ENCODE results near the gene RASAL2.
"Not testable (repeated sequence)": the region's sequence is repeated elsewhere in the genome, so short reads cannot be mapped to it uniquely, and the experiment has no call there.

The RASAL2 gene

GRCh38 chr1:178243119-178243518 lies 149.2 kb downstream of the RASAL2 start:
- Histone ChIP-seq H3K36me3 (ENCODE audit: control insufficient read depth, insufficient read depth, low read length) (no peaks in the 10 kb centered on the region), H3K27ac (ENCODE audit: insufficient read depth, low read depth, low read length, poor library complexity, severe bottlenecking) (no peak overlapping the region), H3K27me3 (ENCODE audit: control insufficient read depth, insufficient read depth, low read length, poor library complexity, severe bottlenecking) (no peaks in the 10 kb centered on the region), H3K9me3 (ENCODE audit: control insufficient read depth, low read length) (no peaks in the 10 kb centered on the region), H3K4me3 (ENCODE audit: insufficient read depth, low read depth, low read length) (no peak overlapping the region), H3K4me1 (ENCODE audit: control insufficient read depth, insufficient read depth, low read length) (no peaks in the 10 kb centered on the region)
- WGBS, 2 experiments = 83% methylated on average over 1 of the region's 1 CpG

- no peaks in the 10 kb centered on the region for H3K36me3 ChIP-seq (ENCODE audit: control insufficient read depth, insufficient read depth, low read length)
- H3K4me1 ChIP-seq (ENCODE audit: control insufficient read depth, insufficient read depth, low read length) = no peaks in the 10 kb centered on the region
- 98 to 100% methylated on average over 2 of the region's 2 CpGs for WGBS, 2 experiments
These were observed 150.0 kb downstream of the RASAL2 start for GRCh38 chr1:178243890-178244289.

GRCh38 chr1:178248284-178248683 lies 154.4 kb downstream of the RASAL2 start:
- H3K27ac ChIP-seq (ENCODE audit: insufficient read depth, low read depth, low read length, poor library complexity, severe bottlenecking); H3K4me3 ChIP-seq (ENCODE audit: insufficient read depth, low read depth, low read length); H3K4me1 ChIP-seq (ENCODE audit: control insufficient read depth, insufficient read depth, low read length); H3K9me3 ChIP-seq (ENCODE audit: control insufficient read depth, low read length); H3K36me3 ChIP-seq (ENCODE audit: control insufficient read depth, insufficient read depth, low read length); H3K27me3 ChIP-seq (ENCODE audit: control insufficient read depth, insufficient read depth, low read length, poor library complexity, severe bottlenecking): not testable (repeated sequence)
- WGBS, 2 experiments = 90 to 97% methylated on average over 3 of the region's 3 CpGs

More at GRCh38 chr1:178243890-178244289, 150.0 kb downstream of the RASAL2 start:
- Histone ChIP-seq H3K27me3 (ENCODE audit: control insufficient read depth, insufficient read depth, low read length, poor library complexity, severe bottlenecking) (no peaks in the 10 kb centered on the region), H3K27ac (ENCODE audit: insufficient read depth, low read depth, low read length, poor library complexity, severe bottlenecking) (no peak overlapping the region), H3K4me3 (ENCODE audit: insufficient read depth, low read depth, low read length) (no peak overlapping the region), H3K9me3 (ENCODE audit: control insufficient read depth, low read length) (no peaks in the 10 kb centered on the region)

GRCh38 chr1:178253581-178253980 lies 159.7 kb downstream of the RASAL2 start:
- not testable (repeated sequence) for H3K4me3 ChIP-seq (ENCODE audit: insufficient read depth, low read depth, low read length); H3K36me3 ChIP-seq (ENCODE audit: control insufficient read depth, insufficient read depth, low read length); H3K9me3 ChIP-seq (ENCODE audit: control insufficient read depth, low read length); H3K27ac ChIP-seq (ENCODE audit: insufficient read depth, low read depth, low read length, poor library complexity, severe bottlenecking); H3K27me3 ChIP-seq (ENCODE audit: control insufficient read depth, insufficient read depth, low read length, poor library complexity, severe bottlenecking); H3K4me1 ChIP-seq (ENCODE audit: control insufficient read depth, insufficient read depth, low read length)
- 92 to 93% methylated on average over 3 of the region's 3 CpGs for WGBS, 2 experiments

GRCh38 chr1:178254433-178254832 lies 160.5 kb downstream of the RASAL2 start:
- H3K4me3 ChIP-seq (ENCODE audit: insufficient read depth, low read depth, low read length) = no peak overlapping the region
- H3K27ac ChIP-seq (ENCODE audit: insufficient read depth, low read depth, low read length, poor library complexity, severe bottlenecking) = peak overlapping the region; percentile 21
- H3K9me3 ChIP-seq (ENCODE audit: control insufficient read depth, low read length) = no peaks in the 10 kb centered on the region
- no peaks in the 10 kb centered on the region for H3K36me3 ChIP-seq (ENCODE audit: control insufficient read depth, insufficient read depth, low read length)
- no peaks in the 10 kb centered on the region for H3K4me1 ChIP-seq (ENCODE audit: control insufficient read depth, insufficient read depth, low read length)
- no peaks in the 10 kb centered on the region for H3K27me3 ChIP-seq (ENCODE audit: control insufficient read depth, insufficient read depth, low read length, poor library complexity, severe bottlenecking)

GRCh38 chr1:178258536-178258935 lies 164.6 kb downstream of the RASAL2 start:
- H3K4me1 ChIP-seq (ENCODE audit: control insufficient read depth, insufficient read depth, low read length) = peaks cover 12% of the 10 kb centered on the region
- no peaks in the 10 kb centered on the region for H3K36me3 ChIP-seq (ENCODE audit: control insufficient read depth, insufficient read depth, low read length)
- 96 to 98% methylated on average over 2 of the region's 3 CpGs for WGBS, 2 experiments
- no peaks in the 10 kb centered on the region for H3K27me3 ChIP-seq (ENCODE audit: control insufficient read depth, insufficient read depth, low read length, poor library complexity, severe bottlenecking)
- no peak overlapping the region for H3K4me3 ChIP-seq (ENCODE audit: insufficient read depth, low read depth, low read length)
- no peak overlapping the region for H3K27ac ChIP-seq (ENCODE audit: insufficient read depth, low read depth, low read length, poor library complexity, severe bottlenecking)
- no peaks in the 10 kb centered on the region for H3K9me3 ChIP-seq (ENCODE audit: control insufficient read depth, low read length)

GRCh38 chr1:178262120-178262500 lies 168.2 kb downstream of the RASAL2 start:
- H3K36me3 ChIP-seq (ENCODE audit: control insufficient read depth, insufficient read depth, low read length) = no peaks in the 10 kb centered on the region
- no peaks in the 10 kb centered on the region for H3K9me3 ChIP-seq (ENCODE audit: control insufficient read depth, low read length)
- no peak overlapping the region for H3K4me3 ChIP-seq (ENCODE audit: insufficient read depth, low read depth, low read length)
- peaks cover 12% of the 10 kb centered on the region for H3K4me1 ChIP-seq (ENCODE audit: control insufficient read depth, insufficient read depth, low read length)
- H3K27me3 ChIP-seq (ENCODE audit: control insufficient read depth, insufficient read depth, low read length, poor library complexity, severe bottlenecking) = no peaks in the 10 kb centered on the region
- 3 to 17% methylated on average over 2 to 3 of the region's 3 CpGs for WGBS, 2 experiments
- H3K27ac ChIP-seq (ENCODE audit: insufficient read depth, low read depth, low read length, poor library complexity, severe bottlenecking) = peak overlapping the region; percentile 62

- 57 to 66% methylated on average over 2 of the region's 2 CpGs for WGBS, 2 experiments
- H3K27ac ChIP-seq (ENCODE audit: insufficient read depth, low read depth, low read length, poor library complexity, severe bottlenecking) = no peak overlapping the region
- H3K36me3 ChIP-seq (ENCODE audit: control insufficient read depth, insufficient read depth, low read length) = no peaks in the 10 kb centered on the region
- H3K4me1 ChIP-seq (ENCODE audit: control insufficient read depth, insufficient read depth, low read length) = peaks cover 17% of the 10 kb centered on the region
- H3K4me3 ChIP-seq (ENCODE audit: insufficient read depth, low read depth, low read length) = no peak overlapping the region
- no peaks in the 10 kb centered on the region for H3K27me3 ChIP-seq (ENCODE audit: control insufficient read depth, insufficient read depth, low read length, poor library complexity, severe bottlenecking)
- H3K9me3 ChIP-seq (ENCODE audit: control insufficient read depth, low read length) = no peaks in the 10 kb centered on the region
These were observed 169.4 kb downstream of the RASAL2 start for GRCh38 chr1:178263341-178263740.

GRCh38 chr1:178266113-178266512 lies 172.2 kb downstream of the RASAL2 start:
- 83 to 86% methylated on average over 1 of the region's 3 CpGs for WGBS, 2 experiments
- Histone ChIP-seq H3K36me3 (ENCODE audit: control insufficient read depth, insufficient read depth, low read length) (no peaks in the 10 kb centered on the region), H3K4me1 (ENCODE audit: control insufficient read depth, insufficient read depth, low read length) (peaks cover 17% of the 10 kb centered on the region), H3K27ac (ENCODE audit: insufficient read depth, low read depth, low read length, poor library complexity, severe bottlenecking) (no peak overlapping the region), H3K4me3 (ENCODE audit: insufficient read depth, low read depth, low read length) (no peak overlapping the region), H3K9me3 (ENCODE audit: control insufficient read depth, low read length) (no peaks in the 10 kb centered on the region), H3K27me3 (ENCODE audit: control insufficient read depth, insufficient read depth, low read length, poor library complexity, severe bottlenecking) (no peaks in the 10 kb centered on the region)

- 14 to 20% methylated on average over 4 of the region's 4 CpGs for WGBS, 2 experiments
- no peaks in the 10 kb centered on the region for H3K27me3 ChIP-seq (ENCODE audit: control insufficient read depth, insufficient read depth, low read length, poor library complexity, severe bottlenecking)
- peak overlapping the region; percentile 38 for H3K27ac ChIP-seq (ENCODE audit: insufficient read depth, low read depth, low read length, poor library complexity, severe bottlenecking)
- H3K4me3 ChIP-seq (ENCODE audit: insufficient read depth, low read depth, low read length) = no peak overlapping the region
- peaks cover 17% of the 10 kb centered on the region for H3K4me1 ChIP-seq (ENCODE audit: control insufficient read depth, insufficient read depth, low read length)
- no peaks in the 10 kb centered on the region for H3K9me3 ChIP-seq (ENCODE audit: control insufficient read depth, low read length)
- no peaks in the 10 kb centered on the region for H3K36me3 ChIP-seq (ENCODE audit: control insufficient read depth, insufficient read depth, low read length)
These were observed 172.7 kb downstream of the RASAL2 start for GRCh38 chr1:178266619-178267066.

GRCh38 chr1:178267646-178268094 lies 173.8 kb downstream of the RASAL2 start:
- H3K36me3 ChIP-seq (ENCODE audit: control insufficient read depth, insufficient read depth, low read length) = no peaks in the 10 kb centered on the region
- 43 to 49% methylated on average over 3 of the region's 3 CpGs for WGBS, 2 experiments
- H3K9me3 ChIP-seq (ENCODE audit: control insufficient read depth, low read length) = no peaks in the 10 kb centered on the region
- H3K27ac ChIP-seq (ENCODE audit: insufficient read depth, low read depth, low read length, poor library complexity, severe bottlenecking) = no peak overlapping the region
- peaks cover 10% of the 10 kb centered on the region for H3K4me1 ChIP-seq (ENCODE audit: control insufficient read depth, insufficient read depth, low read length)
- no peaks in the 10 kb centered on the region for H3K27me3 ChIP-seq (ENCODE audit: control insufficient read depth, insufficient read depth, low read length, poor library complexity, severe bottlenecking)
- no peak overlapping the region for H3K4me3 ChIP-seq (ENCODE audit: insufficient read depth, low read depth, low read length)
